D341Med (cell line): ENCODE results near the gene EPC1.
A peak's percentile ranks its signal among the peaks of the same experiment; 100 is the strongest.
"Not testable (repeated sequence)": the region's sequence is repeated elsewhere in the genome, so short reads cannot be mapped to it uniquely, and the experiment has no call there.

Source experiments
- DNase-seq: peaks from one replicate; pipeline ENCODE4 v3.0.0; 2012; ENCODE audit warnings: low spot score

Gene EPC1, protein sequence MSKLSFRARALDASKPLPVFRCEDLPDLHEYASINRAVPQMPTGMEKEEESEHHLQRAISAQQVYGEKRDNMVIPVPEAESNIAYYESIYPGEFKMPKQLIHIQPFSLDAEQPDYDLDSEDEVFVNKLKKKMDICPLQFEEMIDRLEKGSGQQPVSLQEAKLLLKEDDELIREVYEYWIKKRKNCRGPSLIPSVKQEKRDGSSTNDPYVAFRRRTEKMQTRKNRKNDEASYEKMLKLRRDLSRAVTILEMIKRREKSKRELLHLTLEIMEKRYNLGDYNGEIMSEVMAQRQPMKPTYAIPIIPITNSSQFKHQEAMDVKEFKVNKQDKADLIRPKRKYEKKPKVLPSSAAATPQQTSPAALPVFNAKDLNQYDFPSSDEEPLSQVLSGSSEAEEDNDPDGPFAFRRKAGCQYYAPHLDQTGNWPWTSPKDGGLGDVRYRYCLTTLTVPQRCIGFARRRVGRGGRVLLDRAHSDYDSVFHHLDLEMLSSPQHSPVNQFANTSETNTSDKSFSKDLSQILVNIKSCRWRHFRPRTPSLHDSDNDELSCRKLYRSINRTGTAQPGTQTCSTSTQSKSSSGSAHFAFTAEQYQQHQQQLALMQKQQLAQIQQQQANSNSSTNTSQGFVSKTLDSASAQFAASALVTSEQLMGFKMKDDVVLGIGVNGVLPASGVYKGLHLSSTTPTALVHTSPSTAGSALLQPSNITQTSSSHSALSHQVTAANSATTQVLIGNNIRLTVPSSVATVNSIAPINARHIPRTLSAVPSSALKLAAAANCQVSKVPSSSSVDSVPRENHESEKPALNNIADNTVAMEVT

DNA sequence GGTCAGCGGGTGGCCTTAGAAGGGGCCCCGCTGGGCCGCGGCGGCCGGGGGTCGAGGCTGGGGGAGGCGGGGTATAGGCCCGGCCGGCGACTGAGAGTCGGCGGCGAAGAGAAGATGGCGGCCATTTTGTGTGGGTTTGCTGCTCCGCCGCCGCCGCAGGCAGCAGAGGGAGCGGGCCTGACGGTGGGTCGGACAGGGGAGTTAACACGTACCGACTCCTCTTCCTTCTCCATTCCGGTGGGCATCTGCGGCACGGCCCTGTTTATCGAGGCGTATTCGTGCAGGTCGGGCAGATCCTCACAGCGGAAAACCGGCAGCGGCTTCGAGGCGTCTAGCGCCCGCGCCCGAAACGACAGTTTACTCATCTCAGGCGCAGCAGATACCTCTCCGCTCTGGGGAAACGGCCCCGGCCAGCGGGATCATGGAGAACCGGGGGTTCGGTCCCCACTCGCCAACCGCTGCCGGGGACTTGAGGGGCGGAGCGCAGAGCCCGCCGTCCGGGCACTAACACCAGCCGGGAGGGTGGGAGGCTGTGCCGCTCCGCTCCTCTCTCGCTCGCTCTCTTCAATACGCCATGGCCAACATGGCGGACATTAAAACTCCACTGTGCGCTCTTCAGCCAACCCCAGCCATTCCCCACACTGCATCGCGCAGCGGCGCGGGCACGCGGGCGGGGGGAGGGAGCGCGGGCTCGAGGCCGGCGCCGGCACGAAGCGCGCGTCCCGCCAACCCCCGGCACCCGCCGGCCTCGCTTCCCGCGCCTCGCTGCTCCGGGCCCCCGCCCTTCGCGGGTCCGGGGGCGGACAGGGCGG lies at the start of gene EPC1:
EPC1 (minus strand) TSS at position 608 of the 812 bp plus-strand sequence; CDS start at position 365, 243 bp downstream.
- DNase-seq, result peak; percentile 96

DNA sequence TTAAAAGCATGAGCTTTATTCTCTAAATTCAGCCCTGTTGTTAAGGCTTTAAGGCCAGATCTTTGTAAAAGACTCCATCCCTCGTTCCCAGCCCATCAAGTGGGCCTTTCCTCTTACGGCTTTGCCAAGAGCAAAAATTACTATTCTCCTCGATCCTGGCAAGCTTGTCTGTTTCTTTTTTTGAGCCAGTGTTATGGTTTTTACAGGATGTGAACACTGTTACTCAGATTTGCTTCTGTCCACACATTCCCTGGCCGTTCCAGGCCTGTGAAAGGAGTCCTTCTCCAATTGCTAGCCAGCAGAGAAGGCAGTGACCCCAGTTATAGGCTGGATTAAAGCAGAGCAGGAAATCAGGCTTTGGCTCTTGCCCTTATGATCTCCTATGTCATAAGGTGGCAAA lies 47.0 kb upstream of the EPC1 start:
- DNase-seq, result no peak

DNA sequence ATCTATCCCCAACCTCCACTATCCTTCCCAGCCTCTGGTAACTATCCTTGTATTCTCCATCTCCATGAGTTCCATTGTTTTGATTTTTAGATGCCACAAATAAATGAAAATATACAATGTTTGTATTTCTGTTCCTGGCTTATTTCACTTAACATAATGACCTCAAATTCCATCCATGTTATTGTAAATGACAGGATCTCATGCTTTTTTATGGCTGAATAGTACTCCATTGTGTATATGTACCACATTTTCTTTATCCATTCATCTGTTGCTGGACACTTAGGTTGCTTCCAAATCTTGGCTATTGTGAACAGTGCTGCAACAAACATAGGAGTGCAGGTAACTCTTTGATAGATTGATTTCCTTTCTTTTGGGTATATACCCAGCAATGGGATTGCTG lies 45.3 kb upstream of the EPC1 start:
- DNase-seq, result not testable (repeated sequence)

DNA sequence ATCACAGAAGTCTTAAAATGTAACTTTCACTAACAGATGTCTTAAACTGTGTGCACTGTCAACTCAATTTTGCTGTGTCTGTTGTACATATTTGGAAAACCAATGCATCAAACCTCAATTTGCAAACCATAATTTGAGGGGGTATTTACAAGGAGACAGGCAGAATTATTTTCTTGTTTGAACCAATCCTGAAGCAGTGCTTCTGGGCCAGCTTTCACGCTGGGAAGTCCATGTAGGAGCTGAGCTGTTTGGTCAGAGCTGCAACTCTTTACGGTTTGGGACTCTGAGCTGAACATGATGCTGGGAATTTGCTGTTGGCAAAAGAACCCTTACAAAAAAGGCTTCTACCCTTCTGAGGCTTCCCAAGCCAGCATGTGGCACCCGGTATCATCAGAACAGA lies 43.2 kb upstream of the EPC1 start:
- DNase-seq, result no peak

DNA sequence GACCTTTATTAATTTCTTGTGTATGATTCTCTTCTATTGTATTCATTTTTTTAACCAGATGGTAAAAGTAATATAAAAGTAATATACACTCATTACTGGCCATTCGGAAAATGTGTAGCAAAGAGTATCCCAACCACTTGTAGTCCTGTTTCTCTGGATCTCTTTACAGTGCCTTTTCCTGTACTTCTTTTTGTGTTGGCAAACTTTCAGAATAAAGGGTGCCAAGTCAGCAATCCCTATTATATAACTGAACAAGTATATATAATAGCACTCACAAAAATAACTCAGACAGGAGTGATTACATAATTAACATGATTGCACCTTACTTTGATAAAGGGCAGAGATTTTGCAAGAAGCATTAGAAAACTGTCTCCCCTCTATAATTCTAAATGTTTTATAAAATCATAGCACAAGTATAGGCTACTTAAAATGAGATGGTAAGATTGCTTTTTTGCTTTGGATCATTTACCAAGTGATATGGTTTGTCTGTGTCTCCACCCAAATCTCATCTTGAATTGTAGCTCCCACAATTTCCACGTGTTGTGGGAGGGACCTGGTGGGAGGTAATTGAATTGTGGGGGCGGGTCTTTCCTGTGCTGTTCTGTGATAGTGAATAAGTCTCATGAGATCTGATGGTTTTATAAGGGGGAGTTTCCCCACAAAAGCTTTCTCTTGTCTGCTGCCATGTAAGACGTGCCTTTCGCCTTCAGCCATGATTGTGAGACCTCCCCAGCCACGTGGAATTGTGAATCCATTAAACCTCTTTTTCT lies 41.5 kb upstream of the EPC1 start:
- DNase-seq, result no peak

DNA sequence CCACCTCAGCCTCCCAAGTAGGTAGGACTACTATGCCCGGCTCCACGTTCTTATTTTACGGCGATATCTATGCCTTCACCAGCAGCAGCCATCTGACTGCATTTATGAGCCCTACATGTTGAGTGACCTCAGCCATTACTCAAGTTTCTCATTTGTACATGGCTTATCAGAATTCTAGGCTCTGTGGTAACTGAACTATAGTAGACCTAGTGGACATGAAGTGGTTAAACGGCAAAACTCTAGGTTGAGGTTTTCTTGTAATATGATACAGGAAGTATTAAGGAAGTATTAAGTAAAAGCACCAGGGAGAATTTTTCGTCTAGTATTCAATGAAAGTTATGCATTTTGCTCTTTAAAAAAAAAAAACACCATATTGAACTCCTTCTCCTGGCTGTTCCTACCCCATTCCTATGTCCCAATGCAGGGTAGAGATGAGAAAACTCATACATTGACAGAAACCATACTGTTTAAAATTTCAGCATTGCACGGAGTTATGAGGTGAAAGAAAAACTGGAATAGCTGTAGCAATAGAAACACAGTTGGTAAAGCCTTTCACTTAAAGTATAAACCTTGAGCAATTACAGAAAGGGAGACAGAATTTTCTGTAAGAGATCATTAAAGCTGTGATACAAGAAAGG lies 39.8 kb upstream of the EPC1 start:
- no peak for DNase-seq

DNA sequence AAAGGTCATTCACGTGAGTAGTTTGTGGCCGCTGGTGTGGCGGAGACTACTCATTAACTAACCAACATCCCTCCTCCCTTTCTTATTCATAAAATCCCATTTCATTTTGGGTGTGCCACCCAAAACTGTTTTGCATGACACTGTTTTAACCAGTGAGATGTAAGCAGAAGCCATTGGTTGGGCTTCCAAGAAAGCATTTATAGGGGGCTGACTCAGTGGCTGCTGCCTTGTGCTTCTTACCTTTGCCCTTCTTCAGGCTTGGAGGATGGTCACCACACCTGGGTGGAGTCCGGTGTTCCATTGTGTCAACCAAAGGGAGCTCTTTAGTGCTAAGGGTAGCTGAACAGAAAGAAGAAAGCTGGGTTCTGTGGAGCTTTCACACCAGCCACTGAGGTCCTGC lies 37.2 kb upstream of the EPC1 start:
- DNase-seq, result no peak

DNA sequence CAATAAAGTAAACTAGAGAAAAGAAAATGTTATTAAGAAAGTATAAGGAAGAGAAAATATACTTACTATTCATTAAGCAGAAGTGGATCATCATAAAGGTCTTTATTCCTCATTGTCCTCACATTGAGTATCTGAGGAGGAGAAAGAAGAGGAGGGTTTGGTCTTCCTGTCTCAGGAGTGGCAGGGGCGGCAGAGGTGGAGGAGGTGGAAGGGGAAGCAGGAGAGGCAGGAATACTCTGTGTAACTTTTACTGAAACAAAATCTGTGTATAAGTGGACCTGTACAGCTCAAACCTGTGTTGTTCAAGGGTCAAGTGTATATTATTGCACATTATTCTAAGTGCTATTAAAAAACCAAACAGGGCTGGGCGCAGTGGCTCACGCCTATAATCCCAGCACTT lies 34.2 kb upstream of the EPC1 start:
- no peak for DNase-seq

DNA sequence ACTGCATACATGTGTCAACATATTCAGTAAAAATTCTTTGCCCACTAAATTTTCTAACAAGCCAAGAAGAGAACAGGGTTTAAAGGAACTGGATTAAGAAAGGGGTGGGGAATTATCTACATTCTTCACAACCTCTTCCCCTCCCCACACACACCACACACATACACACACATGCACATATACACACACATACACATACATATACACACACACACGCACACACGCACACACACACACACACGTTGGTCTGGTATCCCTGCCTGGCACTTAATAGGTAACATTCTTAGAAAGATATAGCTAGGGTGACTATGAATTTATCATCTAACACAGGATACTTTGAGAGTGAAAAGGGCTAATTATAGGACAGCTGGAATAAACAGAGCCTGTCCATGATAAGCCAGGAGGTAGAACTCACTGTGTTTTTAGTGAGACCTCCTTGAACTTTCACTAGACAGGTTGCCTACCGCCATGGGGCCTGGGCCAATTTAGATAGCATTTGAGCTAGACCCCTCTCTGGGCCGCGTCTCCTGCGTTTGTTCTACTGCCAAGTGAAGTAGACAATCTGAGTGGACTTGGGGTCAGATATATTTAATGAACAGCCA lies 33.1 kb upstream of the EPC1 start:
- DNase-seq, result no peak

DNA sequence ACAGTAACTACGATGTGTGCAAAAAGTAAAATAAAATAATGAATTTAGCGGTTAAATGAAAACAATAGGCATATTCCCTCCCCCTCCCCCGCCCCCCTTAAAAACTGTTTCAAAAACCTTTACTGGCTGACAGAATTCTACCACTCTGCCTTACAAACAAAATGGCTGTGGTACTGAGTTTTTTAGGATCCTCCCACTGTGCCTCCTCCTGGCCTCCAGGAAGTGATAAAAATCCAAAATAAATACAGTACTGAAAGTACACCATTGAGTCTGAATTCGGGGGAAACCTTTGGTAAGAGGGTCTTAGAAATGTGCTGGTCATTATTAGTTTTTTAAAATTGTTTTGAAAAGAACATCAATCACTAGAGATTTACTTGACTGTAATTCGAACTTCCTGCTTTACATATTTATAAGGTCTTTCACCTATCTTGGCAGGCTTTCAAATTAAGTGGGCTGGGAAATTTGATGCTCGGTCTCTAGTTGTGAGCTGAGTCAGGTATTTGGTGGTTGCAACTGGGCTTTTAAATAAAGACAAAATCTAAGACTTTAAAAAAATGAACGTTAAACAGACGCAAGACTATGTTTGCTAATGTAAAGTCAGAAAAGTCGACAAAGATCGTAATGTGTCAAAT lies 32.5 kb upstream of the EPC1 start:
- no peak for DNase-seq

DNA sequence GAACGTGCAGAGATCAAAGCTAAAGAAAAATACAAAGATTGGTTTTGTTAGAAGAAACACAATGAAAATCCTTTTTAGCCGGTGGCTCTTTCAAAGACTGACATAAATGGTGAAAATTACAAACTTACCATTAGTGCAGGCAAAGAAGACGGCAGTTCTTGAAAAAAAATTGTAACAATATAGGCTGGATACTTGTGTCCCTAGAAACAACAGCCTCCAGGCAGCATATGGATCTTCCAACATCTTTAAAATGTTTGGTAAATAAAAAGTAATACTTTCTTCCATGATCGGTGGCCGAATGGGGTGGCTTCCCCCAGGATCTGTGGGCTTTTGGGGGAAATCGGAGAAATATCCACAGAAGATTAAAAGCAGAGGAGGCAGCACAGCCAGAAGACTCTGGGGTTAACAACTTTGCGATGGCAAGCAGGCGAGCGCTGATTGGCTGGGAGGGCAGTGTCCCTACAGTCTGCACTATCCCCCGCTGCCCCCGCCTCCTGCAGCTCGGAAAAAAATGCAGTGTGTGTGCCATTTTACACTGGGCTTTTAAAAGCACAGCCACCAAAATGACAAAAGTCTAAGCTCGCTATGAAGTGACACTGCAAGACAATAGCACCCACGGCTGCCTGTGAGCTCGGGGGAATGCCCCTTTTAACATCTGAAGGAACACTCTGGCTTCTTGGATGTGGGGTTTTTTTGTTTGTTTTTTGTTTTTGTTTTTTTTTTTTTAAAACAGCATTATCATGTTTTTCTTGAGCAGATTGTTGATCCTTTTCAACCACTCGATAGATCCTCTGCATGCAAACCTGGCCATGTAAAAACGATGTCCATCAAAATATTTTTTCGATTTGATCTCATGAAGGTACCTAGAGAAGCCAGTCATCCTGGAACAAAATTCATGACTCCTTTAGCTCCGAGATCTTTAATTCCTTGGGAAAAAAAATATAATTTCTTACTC lies 31.7 kb upstream of the EPC1 start:
- peak; percentile 92 for DNase-seq

DNA sequence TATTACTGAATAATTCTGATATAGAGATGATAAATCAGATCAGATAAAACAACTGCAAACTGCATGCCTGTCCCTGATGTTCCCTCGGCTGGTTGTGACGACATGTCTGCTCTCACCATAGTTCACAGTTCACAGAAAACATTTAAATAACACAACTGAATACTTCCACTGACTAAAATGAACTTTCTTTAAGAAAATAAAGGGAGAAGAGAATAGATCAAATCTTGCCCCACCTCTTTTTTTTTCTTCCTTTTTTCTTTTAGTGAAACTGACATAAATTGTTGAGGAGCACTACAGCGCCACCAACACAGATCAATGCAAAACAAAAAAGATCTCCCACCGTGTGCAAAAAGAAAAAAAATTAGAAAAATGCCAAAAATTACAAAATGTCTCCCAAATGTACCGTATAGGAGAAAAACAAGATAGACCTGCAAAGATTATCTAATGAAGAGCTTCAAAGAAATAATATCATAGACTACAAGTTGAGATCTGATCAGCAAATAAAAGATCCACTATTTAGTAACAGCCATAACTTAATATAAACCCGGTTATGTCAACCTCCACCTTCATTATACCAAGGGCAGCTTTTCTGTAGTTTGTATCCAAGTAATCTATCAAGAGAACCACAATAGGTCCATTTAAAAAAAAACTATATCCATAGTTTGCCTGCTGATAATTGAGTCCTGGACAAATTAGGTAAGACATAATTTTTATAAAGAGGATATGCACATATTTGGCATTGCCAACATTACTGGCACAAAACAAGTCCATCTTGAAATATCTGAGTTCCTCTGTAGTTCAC lies 30.7 kb upstream of the EPC1 start:
- DNase-seq, result peak; percentile 48

DNA sequence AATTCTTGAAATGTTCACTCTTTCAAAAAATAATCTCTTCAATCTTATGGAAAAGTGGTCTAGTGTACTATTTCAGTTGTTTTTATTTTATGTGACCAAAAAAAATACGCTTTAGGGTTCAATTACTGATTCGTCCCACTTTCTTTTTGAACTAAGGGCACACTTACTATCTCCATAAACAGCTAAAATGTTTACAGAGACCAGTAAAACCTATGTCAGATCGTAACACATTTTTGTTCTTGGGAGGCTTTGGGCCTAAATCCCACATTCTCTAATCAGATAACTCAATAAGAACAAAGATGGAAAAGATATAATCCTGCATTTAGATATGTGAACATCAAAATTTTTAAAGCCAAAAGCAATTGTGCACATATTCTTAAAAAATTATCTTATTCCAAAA lies 29.8 kb upstream of the EPC1 start:
- DNase-seq, result no peak

DNA sequence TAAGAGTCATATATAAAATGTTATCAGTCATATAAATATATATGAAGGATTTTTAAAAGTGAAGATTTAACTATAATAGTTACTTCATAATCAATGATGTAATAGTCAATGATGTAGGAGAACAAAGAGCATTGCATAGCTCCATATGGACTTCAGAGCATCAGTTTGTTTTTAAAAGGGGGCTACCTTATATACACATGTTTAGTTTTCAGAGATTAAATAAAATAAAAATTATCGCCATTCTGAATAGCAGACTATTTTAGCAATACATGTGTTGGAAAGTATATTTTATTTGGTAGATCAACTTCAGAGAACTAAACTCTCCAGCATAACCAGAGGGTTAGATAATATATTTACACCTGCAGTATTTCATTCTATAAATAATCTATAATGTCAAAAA lies 29.1 kb upstream of the EPC1 start:
- no peak for DNase-seq

DNA sequence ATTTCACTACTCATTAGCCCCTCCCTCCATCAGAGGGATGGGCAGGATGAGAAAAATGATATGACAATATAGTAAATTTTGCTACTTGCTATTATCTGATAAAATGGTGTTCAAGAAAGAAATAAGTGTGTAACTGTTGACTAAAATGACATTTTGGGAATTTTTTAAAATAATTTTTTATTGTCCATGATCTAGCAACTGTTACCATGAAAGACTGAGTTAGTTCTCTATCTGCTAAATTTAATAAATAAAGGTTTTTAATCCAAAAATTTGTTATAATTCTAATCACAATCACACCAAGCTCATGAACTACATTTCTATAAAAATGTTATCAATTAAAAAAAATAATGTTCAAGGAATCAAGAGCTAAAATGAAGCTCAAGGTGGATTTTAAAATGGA lies 28.7 kb upstream of the EPC1 start:
- no peak for DNase-seq

DNA sequence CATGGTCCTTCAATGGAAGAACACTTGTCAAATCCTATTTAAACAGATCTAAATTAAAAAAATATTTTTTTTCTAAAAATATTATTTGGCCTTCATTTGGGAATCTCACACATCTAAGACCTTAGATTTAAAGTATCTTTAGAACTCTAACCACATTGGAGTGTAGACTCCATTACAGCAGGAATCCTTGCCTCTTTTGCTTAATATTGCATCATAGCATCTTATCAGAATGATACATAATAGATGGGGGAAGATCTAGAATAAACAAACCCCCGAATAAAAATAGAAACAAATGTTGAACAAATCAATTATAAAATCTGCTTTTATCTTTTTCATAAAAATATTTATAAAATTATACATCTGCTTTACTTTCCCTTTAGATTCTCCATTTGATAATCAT lies 27.6 kb upstream of the EPC1 start:
- no peak for DNase-seq

DNA sequence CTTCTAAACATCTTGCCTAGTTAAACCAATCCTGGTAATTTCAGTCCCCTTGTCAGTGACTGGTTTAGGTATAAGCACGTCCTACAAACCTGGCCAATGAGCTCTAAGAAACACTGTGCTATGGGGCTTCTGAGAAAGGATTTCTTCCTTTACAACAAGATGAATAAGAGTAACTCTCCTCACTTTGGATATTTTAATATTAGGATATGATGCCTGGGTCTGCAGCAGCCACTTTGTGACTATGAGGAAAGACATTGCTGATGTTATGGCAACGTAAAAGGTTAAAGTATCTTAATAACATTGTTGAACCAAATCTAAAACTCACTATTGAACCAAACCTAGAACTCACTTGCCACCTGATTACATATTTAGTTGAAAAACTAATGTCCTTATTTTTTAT lies 26.5 kb upstream of the EPC1 start:
- DNase-seq, result no peak

DNA sequence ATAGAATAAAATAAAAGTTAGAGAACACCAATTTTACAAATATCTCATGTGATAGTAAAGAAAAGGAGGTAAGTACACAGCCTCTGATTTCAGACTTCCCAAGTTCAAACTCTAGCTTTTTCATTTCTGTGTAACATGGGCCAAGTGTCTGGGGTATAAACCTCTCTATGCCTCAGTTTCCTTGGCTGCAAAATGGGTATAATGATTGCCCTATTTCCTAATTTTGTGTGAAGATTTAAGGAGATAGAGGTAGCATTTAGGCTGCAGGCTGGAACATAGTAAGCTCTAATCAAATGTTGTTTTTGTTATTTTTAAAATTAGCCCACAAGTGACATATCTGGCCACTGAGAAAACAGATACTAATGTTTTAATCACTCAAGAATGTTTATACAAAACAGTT lies 26.1 kb upstream of the EPC1 start:
- no peak for DNase-seq
